ENCODE data around the gene ECE1.

The ECE1 gene

GRCh38 chr1:21291184-21291583 is 921 bp upstream of the ECE1 start:
- no peak overlapping the region for H3K4me3 ChIP-seq (replicated peaks; ENCODE audit: insufficient read depth, low read length)
- H3K27ac ChIP-seq (replicated peaks): no peak overlapping the region

DNA sequence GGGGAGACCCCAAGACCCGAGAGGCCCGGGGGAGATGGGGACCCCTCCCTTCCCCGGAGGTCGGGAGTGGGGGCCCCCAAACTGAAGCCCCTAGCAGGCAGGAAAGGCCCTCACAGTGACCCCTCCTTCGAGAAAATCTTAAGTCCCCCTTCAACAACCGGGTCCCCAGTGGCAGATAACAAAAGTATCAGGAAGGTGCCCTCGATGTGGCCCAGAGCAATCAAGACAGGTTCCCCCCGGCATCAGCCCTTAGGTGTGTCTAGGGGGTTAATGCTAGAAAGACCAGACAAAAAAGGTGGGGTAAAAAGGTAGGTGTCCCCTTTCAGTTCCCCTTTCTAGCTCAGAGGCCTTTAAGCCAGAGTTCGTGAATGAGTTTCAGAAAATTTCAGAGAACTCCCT is 282 bp upstream of the ECE1 start:
- H3K27me3 ChIP-seq (ENCODE audit: insufficient read depth, poor library complexity, severe bottlenecking): peaks cover 40% of the 10 kb centered on the region
- H3K27ac ChIP-seq (replicated peaks): no peak overlapping the region
- peak overlapping the region; percentile 11; the same call in 1 of the 2 replicates for H3K4me3 ChIP-seq (replicated peaks; ENCODE audit: insufficient read depth, low read length)
- no peak for TF ChIP-seq GABPA (IDR thresholded peaks at IDR 0.05; ENCODE audit: low read depth)
- no peak for TF ChIP-seq REST (IDR thresholded peaks at IDR 0.05; ENCODE audit: insufficient replicate concordance, low read depth)
- TF ChIP-seq, protein P1, sequence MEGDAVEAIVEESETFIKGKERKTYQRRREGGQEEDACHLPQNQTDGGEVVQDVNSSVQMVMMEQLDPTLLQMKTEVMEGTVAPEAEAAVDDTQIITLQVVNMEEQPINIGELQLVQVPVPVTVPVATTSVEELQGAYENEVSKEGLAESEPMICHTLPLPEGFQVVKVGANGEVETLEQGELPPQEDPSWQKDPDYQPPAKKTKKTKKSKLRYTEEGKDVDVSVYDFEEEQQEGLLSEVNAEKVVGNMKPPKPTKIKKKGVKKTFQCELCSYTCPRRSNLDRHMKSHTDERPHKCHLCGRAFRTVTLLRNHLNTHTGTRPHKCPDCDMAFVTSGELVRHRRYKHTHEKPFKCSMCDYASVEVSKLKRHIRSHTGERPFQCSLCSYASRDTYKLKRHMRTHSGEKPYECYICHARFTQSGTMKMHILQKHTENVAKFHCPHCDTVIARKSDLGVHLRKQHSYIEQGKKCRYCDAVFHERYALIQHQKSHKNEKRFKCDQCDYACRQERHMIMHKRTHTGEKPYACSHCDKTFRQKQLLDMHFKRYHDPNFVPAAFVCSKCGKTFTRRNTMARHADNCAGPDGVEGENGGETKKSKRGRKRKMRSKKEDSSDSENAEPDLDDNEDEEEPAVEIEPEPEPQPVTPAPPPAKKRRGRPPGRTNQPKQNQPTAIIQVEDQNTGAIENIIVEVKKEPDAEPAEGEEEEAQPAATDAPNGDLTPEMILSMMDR (IDR thresholded peaks at IDR 0.05; ENCODE audit: insufficient read depth, low read length): no peak
- TF ChIP-seq SPI1 (IDR thresholded peaks at IDR 0.05; ENCODE audit: borderline replicate concordance, low read depth): peak; percentile 65
- DNase-seq (ENCODE audit: low read depth in 1 of 2, low spot score in 1 of 2): no peak

More at GRCh38 chr1:21291184-21291583, 921 bp upstream of the ECE1 start:
- TF ChIP-seq SPI1 (IDR thresholded peaks at IDR 0.05; ENCODE audit: borderline replicate concordance, low read depth) (no peak), GABPA (IDR thresholded peaks at IDR 0.05; ENCODE audit: low read depth) (no peak), POLR2AphosphoS5 (IDR thresholded peaks at IDR 0.05; ENCODE audit: low read depth) (no peak), REST (IDR thresholded peaks at IDR 0.05; ENCODE audit: insufficient replicate concordance, low read depth) (no peak)
- TF ChIP-seq, protein P1 (IDR thresholded peaks at IDR 0.05; ENCODE audit: insufficient read depth, low read length): no peak
- no peak for DNase-seq (ENCODE audit: low read depth in 1 of 2, low spot score in 1 of 2)
- peaks cover 38% of the 10 kb centered on the region for H3K27me3 ChIP-seq (ENCODE audit: insufficient read depth, poor library complexity, severe bottlenecking)

GRCh38 chr1:21289127-21289526 is 1.1 kb downstream of the ECE1 start:
- TF ChIP-seq, protein P1 (IDR thresholded peaks at IDR 0.05; ENCODE audit: insufficient read depth, low read length): no peak
- TF ChIP-seq GABPA (IDR thresholded peaks at IDR 0.05; ENCODE audit: low read depth) (no peak), POLR2AphosphoS5 (IDR thresholded peaks at IDR 0.05; ENCODE audit: low read depth) (no peak), SPI1 (IDR thresholded peaks at IDR 0.05; ENCODE audit: borderline replicate concordance, low read depth) (no peak), REST (IDR thresholded peaks at IDR 0.05; ENCODE audit: insufficient replicate concordance, low read depth) (no peak)
- H3K4me3 ChIP-seq (replicated peaks; ENCODE audit: insufficient read depth, low read length): no peak overlapping the region
- no peak for DNase-seq (ENCODE audit: low read depth in 1 of 2, low spot score in 1 of 2)
- peaks cover 47% of the 10 kb centered on the region for H3K27me3 ChIP-seq (ENCODE audit: insufficient read depth, poor library complexity, severe bottlenecking)
- H3K27ac ChIP-seq (replicated peaks): no peak overlapping the region

All from HL-60 (cell line).